Skeletal muscle satellite cell (primary cell): Measurements from ENCODE around the gene TADA2A.
"Not testable (repeated sequence)": the region's sequence is repeated elsewhere in the genome, so short reads cannot be mapped to it uniquely, and the experiment has no call there.

Experiments used
- H3K27me3 ChIP-seq: 2 replicates; pipeline ENCODE4 v1.7.0; 2013; ENCODE audit warnings: low read length; ENCODE audit not compliant: control insufficient read depth, insufficient read depth
- H3K36me3 ChIP-seq: 2 replicates; pipeline ENCODE4 v1.7.0; 2013; ENCODE audit warnings: mild to moderate bottlenecking, control low read depth, low read length; ENCODE audit not compliant: insufficient read depth
- H3K4me1 ChIP-seq: 2 replicates; pipeline ENCODE4 v1.7.0; 2013; ENCODE audit warnings: low read length; ENCODE audit not compliant: control insufficient read depth, insufficient read depth
- H3K4me2 ChIP-seq: 2 replicates; pipeline ENCODE4 v1.7.0; 2013; ENCODE audit warnings: mild to moderate bottlenecking, low read length
- H3K4me3 ChIP-seq: 2 replicates; pipeline ENCODE4 v1.7.0; 2013; ENCODE audit warnings: low read length
- H3K9ac ChIP-seq: 2 replicates; pipeline ENCODE4 v1.7.0; 2013; ENCODE audit warnings: mild to moderate bottlenecking, low read depth, low read length, moderate library complexity
- H3K9me3 ChIP-seq: replicated peaks from 2 replicates; pipeline ENCODE4 v1.7.0; 2013; ENCODE audit warnings: mild to moderate bottlenecking, control low read depth, low read length

The TADA2A gene

GRCh38 chr17:37438141-37438540, 31.5 kb downstream of the TADA2A start:
- Histone ChIP-seq H3K4me2 (no peak overlapping the region), H3K9me3 (no peaks in the 10 kb centered on the region), H3K4me3 (no peak overlapping the region), H3K9ac (no peak overlapping the region), H3K36me3 (peaks cover 42% of the 10 kb centered on the region), H3K27me3 (no peaks in the 10 kb centered on the region), H3K4me1 (peaks cover 4% of the 10 kb centered on the region)

- no peaks in the 10 kb centered on the region for H3K27me3 ChIP-seq
- peaks cover 40% of the 10 kb centered on the region for H3K36me3 ChIP-seq
Observed at GRCh38 chr17:37440424-37440823, 33.7 kb downstream of the TADA2A start.

GRCh38 chr17:37441369-37442014, 34.8 kb downstream of the TADA2A start:
- H3K9me3 ChIP-seq, H3K4me3 ChIP-seq, H3K4me1 ChIP-seq, H3K4me2 ChIP-seq, H3K27me3 ChIP-seq, H3K9ac ChIP-seq: not testable (repeated sequence)
- peaks cover 38% of the 10 kb centered on the region for H3K36me3 ChIP-seq

More at GRCh38 chr17:37440424-37440823, 33.7 kb downstream of the TADA2A start:
- H3K4me2 ChIP-seq: no peak overlapping the region
- H3K4me3 ChIP-seq: no peak overlapping the region
- no peak overlapping the region for H3K9ac ChIP-seq
- H3K9me3 ChIP-seq: no peaks in the 10 kb centered on the region
- H3K4me1 ChIP-seq: peaks cover 4% of the 10 kb centered on the region

- Histone ChIP-seq H3K27me3 (no peaks in the 10 kb centered on the region), H3K4me1 (peaks cover 22% of the 10 kb centered on the region), H3K9me3 (no peaks in the 10 kb centered on the region), H3K4me3 (no peak overlapping the region), H3K4me2 (no peak overlapping the region), H3K9ac (no peak overlapping the region), H3K36me3 (peaks cover 24% of the 10 kb centered on the region)
Observed at GRCh38 chr17:37446027-37446426, 39.3 kb downstream of the TADA2A start.

- H3K9ac ChIP-seq: peak overlapping the region; percentile 9
- H3K4me1 ChIP-seq: peaks cover 18% of the 10 kb centered on the region
- peaks cover 19% of the 10 kb centered on the region for H3K36me3 ChIP-seq
- H3K9me3 ChIP-seq: no peaks in the 10 kb centered on the region
- H3K4me3 ChIP-seq: no peak overlapping the region
- peak overlapping the region; percentile 59 for H3K4me2 ChIP-seq
- no peaks in the 10 kb centered on the region for H3K27me3 ChIP-seq
Observed at GRCh38 chr17:37447641-37448040, 41.0 kb downstream of the TADA2A start.

GRCh38 chr17:37450112-37450511, 43.4 kb downstream of the TADA2A start:
- no peaks in the 10 kb centered on the region for H3K27me3 ChIP-seq
- H3K36me3 ChIP-seq: peaks cover 8% of the 10 kb centered on the region
- H3K9me3 ChIP-seq: no peaks in the 10 kb centered on the region
- no peak overlapping the region for H3K9ac ChIP-seq
- H3K4me3 ChIP-seq: no peak overlapping the region
- H3K4me2 ChIP-seq: no peak overlapping the region
- H3K4me1 ChIP-seq: peaks cover 24% of the 10 kb centered on the region

- not testable (repeated sequence) for H3K4me3 ChIP-seq, H3K27me3 ChIP-seq, H3K4me2 ChIP-seq, H3K9ac ChIP-seq, H3K9me3 ChIP-seq
- Histone ChIP-seq H3K36me3 (peaks cover 13% of the 10 kb centered on the region), H3K4me1 (peaks cover 17% of the 10 kb centered on the region)
Observed at GRCh38 chr17:37457801-37458200, 51.1 kb downstream of the TADA2A start.

- Histone ChIP-seq H3K4me3 (no peak overlapping the region), H3K36me3 (peaks cover 19% of the 10 kb centered on the region), H3K27me3 (no peaks in the 10 kb centered on the region), H3K9ac (peak overlapping the region; percentile 3), H3K9me3 (no peaks in the 10 kb centered on the region), H3K4me2 (no peak overlapping the region), H3K4me1 (peaks cover 11% of the 10 kb centered on the region)
Observed at GRCh38 chr17:37458805-37459204, 52.1 kb downstream of the TADA2A start.

GRCh38 chr17:37461668-37462067, 55.0 kb downstream of the TADA2A start:
- H3K4me1 ChIP-seq: peaks cover 17% of the 10 kb centered on the region
- no peak overlapping the region for H3K9ac ChIP-seq
- no peaks in the 10 kb centered on the region for H3K9me3 ChIP-seq
- H3K4me3 ChIP-seq: no peak overlapping the region
- no peaks in the 10 kb centered on the region for H3K27me3 ChIP-seq
- H3K4me2 ChIP-seq: no peak overlapping the region
- H3K36me3 ChIP-seq: peaks cover 27% of the 10 kb centered on the region

GRCh38 chr17:37462492-37462891, 55.8 kb downstream of the TADA2A start:
- H3K4me1 ChIP-seq: peaks cover 17% of the 10 kb centered on the region
- H3K4me2 ChIP-seq: no peak overlapping the region
- H3K4me3 ChIP-seq: no peak overlapping the region
- no peaks in the 10 kb centered on the region for H3K27me3 ChIP-seq
- no peak overlapping the region for H3K9ac ChIP-seq
- peaks cover 32% of the 10 kb centered on the region for H3K36me3 ChIP-seq
- no peaks in the 10 kb centered on the region for H3K9me3 ChIP-seq

- no peaks in the 10 kb centered on the region for H3K9me3 ChIP-seq
- no peaks in the 10 kb centered on the region for H3K27me3 ChIP-seq
- H3K36me3 ChIP-seq: peaks cover 37% of the 10 kb centered on the region
- H3K4me1 ChIP-seq: peaks cover 17% of the 10 kb centered on the region
- H3K4me2 ChIP-seq: no peak overlapping the region
- no peak overlapping the region for H3K4me3 ChIP-seq
- no peak overlapping the region for H3K9ac ChIP-seq
Observed at GRCh38 chr17:37463039-37463438, 56.4 kb downstream of the TADA2A start.

GRCh38 chr17:37465069-37465616, 58.5 kb downstream of the TADA2A start:
- Histone ChIP-seq H3K4me2 (no peak overlapping the region), H3K9me3 (no peaks in the 10 kb centered on the region), H3K4me3 (no peak overlapping the region), H3K36me3 (peaks cover 43% of the 10 kb centered on the region), H3K9ac (peak overlapping the region; percentile 22), H3K4me1 (peaks cover 7% of the 10 kb centered on the region), H3K27me3 (no peaks in the 10 kb centered on the region)
